ENCODE results near the gene SYT17. TPM values are rescaled to one million over a fixed set of nuclear protein-coding genes. Genes with fewer than 3 reads are reported as not detected.

SYT17 gene
- total RNA-seq, 2 donors from 2014 or later = 1.8 to 1.9 TPM

GRCh38 chr16:19172098-19172780, 4.2 kb downstream of the SYT17 start:
- Histone ChIP-seq H3K27me3 (replicated peaks; ENCODE audit: insufficient read depth) (no peaks in the 10 kb centered on the region), H3K9me3 (no peaks in the 10 kb centered on the region), H3K4me1 (ENCODE audit: control insufficient read depth in 1 of 2, low read depth in 2 of 2) (peaks cover 3 to 14% of the 10 kb centered on the region in 2 donors), H3K36me3 (no peaks in the 10 kb centered on the region), H3K27ac (no peak overlapping the region), H3K4me3 (no peak overlapping the region)
- no peak for ATAC-seq (ENCODE audit: insufficient number of reproducible peaks, low FRiP score, low read depth)
- no peak for TF ChIP-seq CTCF (IDR thresholded peaks at IDR 0.05)
- DNase-seq (ENCODE audit: low spot score) = no peak

DNA sequence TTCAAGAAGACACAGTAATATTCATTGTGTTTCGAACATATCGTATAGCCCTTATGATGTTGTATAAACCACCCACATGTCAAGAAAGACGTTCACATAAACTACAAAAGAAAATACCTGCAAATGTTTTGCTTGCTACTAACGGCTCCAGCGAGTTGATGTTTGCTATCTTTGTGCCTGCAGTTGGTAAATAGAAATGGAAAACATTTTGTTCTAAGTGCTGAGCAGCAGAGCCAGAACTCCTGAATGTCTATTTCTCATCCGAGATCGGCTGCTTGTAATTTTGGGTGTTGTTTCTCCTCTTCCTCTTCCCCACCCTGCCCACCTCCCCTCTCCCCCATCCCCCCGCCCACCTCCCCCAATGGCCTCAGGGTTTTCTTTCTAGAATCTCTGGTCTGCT, 5.0 kb downstream of the SYT17 start:
- peaks cover 2 to 8% of the 10 kb centered on the region in 2 donors for H3K4me1 ChIP-seq (ENCODE audit: control insufficient read depth in 1 of 2, low read depth in 2 of 2)
- H3K27me3 ChIP-seq (replicated peaks; ENCODE audit: insufficient read depth) = no peaks in the 10 kb centered on the region
- H3K4me3 ChIP-seq = no peak overlapping the region
- ATAC-seq (ENCODE audit: insufficient number of reproducible peaks, low FRiP score, low read depth) (no peak), DNase-seq (ENCODE audit: low spot score) (no peak)
- H3K36me3 ChIP-seq = no peaks in the 10 kb centered on the region
- no peak for TF ChIP-seq CTCF (IDR thresholded peaks at IDR 0.05)
- no peaks in the 10 kb centered on the region for H3K9me3 ChIP-seq
- no peak overlapping the region for H3K27ac ChIP-seq

DNA sequence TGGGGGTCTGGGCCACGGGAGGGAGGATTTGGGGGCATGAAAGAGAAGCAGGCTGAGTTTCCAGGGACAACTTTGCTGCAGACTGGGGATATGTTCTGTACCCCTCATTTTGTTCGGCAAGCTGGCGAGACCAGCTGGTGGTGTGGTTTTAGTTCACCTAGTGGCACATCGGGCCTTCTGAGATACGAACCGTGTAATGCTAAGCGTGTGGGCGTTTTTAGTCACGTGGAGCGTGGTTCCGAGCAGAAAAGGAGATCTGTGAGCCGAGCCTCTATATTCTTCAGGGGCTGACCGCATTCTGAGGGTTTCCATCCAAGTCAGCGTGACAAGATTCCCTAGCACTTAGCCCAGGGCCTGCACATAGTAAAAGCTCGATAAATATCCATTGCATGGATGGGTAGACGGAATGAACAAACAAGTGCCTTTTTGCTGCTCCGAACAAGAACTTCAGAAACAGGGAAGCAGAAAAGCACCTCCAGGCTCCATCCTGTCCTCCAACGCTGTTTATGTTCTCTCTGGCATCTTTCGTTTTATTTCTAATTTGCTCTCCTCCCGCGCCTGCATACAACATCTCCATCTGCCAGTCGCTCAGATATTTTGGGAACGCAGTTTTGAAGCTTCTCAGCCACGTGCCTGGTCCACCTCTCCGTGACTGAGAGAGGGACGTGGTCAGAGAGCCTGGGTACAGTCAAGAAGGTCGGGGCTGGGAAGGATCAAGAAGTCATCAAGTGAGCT, 5.8 kb downstream of the SYT17 start:
- Histone ChIP-seq H3K9me3 (no peaks in the 10 kb centered on the region), H3K27me3 (replicated peaks; ENCODE audit: insufficient read depth) (no peaks in the 10 kb centered on the region), H3K4me3 (no peak overlapping the region), H3K27ac (no peak overlapping the region), H3K36me3 (no peaks in the 10 kb centered on the region), H3K4me1 (ENCODE audit: control insufficient read depth in 1 of 2, low read depth in 2 of 2) (peaks cover 0 to 2% of the 10 kb centered on the region in 2 donors)
- no peak for TF ChIP-seq CTCF (IDR thresholded peaks at IDR 0.05)
- ATAC-seq (ENCODE audit: insufficient number of reproducible peaks, low FRiP score, low read depth) (no peak), DNase-seq (ENCODE audit: low spot score) (no peak)

DNA sequence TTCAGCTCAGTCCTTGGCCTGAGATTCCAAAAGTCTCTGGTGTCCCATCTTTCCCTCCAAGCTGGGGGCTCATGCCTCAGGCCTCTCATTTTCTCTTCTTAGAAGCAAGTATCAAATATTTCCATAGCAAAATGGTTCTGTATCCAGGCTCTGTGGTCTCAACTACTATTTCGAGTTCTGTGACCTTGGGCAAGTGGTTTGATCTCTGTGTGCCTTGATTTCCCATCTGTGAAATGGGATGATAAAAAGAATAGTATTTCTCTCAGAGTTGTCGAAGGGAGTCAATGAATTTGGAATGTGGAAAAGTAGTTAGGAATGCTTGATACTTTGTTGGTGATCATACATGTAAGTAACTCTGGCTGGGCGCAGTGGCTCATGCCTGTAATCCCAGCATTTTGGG, 6.4 kb downstream of the SYT17 start:
- H3K36me3 ChIP-seq = no peaks in the 10 kb centered on the region
- no peaks in the 10 kb centered on the region for H3K27me3 ChIP-seq (replicated peaks; ENCODE audit: insufficient read depth)
- DNase-seq (ENCODE audit: low spot score) (no peak), ATAC-seq (ENCODE audit: insufficient number of reproducible peaks, low FRiP score, low read depth) (no peak)
- H3K27ac ChIP-seq = no peak overlapping the region
- H3K4me1 ChIP-seq (ENCODE audit: control insufficient read depth in 1 of 2, low read depth in 2 of 2) = no peaks in the 10 kb centered on the region
- TF ChIP-seq CTCF (IDR thresholded peaks at IDR 0.05) = no peak
- no peaks in the 10 kb centered on the region for H3K9me3 ChIP-seq
- H3K4me3 ChIP-seq = no peak overlapping the region

DNA sequence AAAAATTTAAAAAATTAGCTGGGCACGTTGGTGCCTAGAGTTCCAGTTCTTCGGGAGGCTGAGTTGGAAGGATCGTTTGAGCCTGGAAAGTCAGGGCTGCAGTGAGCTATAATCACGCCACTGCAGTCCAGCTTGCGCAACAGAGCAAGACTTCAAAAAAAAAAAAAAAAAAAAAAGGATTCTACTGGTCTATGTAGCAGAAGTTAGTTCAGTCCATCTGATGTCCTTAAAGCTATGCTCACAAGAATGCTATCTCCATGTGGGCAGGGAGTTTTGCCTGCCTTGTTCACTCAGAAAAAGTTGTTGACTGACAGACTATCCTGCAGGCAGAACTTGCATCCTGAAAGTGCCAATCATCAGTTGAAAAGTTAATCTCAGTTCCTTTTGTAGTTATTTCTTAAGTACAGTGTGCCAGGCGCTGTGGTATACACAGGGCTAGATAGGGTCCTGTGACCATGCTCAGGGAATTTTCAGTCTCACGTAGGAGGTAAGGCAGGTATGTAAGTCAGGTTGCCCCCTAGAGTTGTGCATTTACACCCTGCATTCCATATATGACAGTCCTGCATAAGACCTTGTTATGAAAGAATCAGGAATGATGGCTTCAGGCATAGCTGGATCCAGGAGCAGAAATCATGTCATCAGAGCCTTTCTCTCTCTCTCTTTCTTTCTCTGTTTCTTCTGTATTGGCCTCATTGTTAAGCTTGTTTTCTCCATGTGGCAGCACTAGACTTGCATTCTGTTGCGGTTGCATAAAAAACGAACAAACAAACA, 7.6 kb downstream of the SYT17 start:
- DNase-seq (ENCODE audit: low spot score) (no peak), ATAC-seq (ENCODE audit: insufficient number of reproducible peaks, low FRiP score, low read depth) (no peak)
- no peaks in the 10 kb centered on the region for H3K36me3 ChIP-seq
- no peak overlapping the region for H3K4me3 ChIP-seq
- H3K27ac ChIP-seq = no peak overlapping the region
- no peaks in the 10 kb centered on the region for H3K4me1 ChIP-seq (ENCODE audit: control insufficient read depth in 1 of 2, low read depth in 2 of 2)
- no peaks in the 10 kb centered on the region for H3K9me3 ChIP-seq
- TF ChIP-seq CTCF (IDR thresholded peaks at IDR 0.05) = no peak
- no peaks in the 10 kb centered on the region for H3K27me3 ChIP-seq (replicated peaks; ENCODE audit: insufficient read depth)

All from thoracic aorta (tissue), 2 donors.